HG03432 (cell line): ENCODE measurements around the gene TRPV5.

Experiments
- ATAC-seq: cut with Tn5 transposase; IDR thresholded peaks from one replicate; pipeline ENCODE4 v1.9.1; 2021; ENCODE audit warnings: mild to moderate bottlenecking, moderate library complexity; ENCODE audit not compliant: unreplicated experiment

Gene TRPV5

GRCh38 chr7:142941541-142941940 lies 8.0 kb upstream of the TRPV5 start:
- ATAC-seq = no peak

DNA sequence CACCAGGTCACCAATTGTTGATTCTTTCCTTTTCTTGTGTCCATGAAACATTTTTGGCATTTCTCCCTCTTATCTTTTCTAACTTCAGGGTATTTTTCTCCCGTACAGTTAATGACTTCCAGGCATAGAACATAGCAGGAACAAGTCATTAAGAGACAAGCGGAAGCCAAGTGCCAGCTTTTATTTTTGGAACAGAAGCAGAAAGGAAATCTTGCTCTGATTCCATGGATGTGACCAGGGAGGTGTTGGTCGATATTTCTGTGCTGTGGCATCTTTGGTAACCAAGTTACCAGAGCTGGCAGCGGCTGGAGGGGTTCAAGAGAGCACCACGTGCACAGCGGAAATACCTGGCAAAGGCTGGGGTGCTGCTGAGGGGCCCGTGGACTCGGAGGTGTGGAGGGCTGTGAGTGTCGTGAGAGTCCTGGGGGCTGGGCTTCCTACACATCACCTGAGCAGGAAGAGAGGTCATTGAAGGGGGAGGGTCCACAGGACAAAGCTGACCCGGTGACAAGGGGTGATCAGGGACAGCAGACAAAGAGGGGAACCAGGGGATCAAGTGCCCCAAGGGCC lies 7.5 kb upstream of the TRPV5 start:
- no peak for ATAC-seq

GRCh38 chr7:142939226-142939910 lies 5.8 kb upstream of the TRPV5 start, which contains the start of gene LLCFC1:
LLCFC1 (plus strand) TSS chr7:142939484; CDS start chr7:142939622, 138 bp downstream.
- peak; percentile 39 for ATAC-seq

DNA sequence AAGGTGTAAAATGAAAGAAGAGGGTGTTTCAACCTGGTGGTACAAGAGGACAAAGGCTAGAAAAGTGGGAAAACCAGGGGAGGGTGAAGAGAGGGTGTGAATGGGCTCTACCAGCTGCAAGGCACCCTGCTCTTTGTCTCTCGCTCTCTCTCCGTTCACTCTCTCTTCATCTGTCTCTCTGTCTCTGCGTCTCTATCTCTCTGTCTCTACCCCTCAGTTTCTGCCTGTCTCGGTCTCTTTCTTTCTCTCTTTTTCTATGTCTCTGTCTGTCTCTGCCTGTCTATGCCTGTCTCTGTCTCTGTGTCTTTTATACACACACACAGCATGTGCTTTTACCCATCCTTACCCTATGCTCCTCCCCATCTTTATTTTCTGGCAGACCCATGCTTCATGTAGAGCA lies 5.1 kb upstream of the TRPV5 start:
- ATAC-seq = no peak

GRCh38 chr7:142935941-142936565 lies 2.5 kb upstream of the TRPV5 start:
- no peak for ATAC-seq

- no peak for ATAC-seq
Observed at GRCh38 chr7:142934056-142934455, 510 bp upstream of the TRPV5 start.

- ATAC-seq = no peak
Observed at GRCh38 chr7:142933092-142933475, 462 bp downstream of the TRPV5 start.

- no peak for ATAC-seq
Observed at GRCh38 chr7:142932386-142933091, 1.0 kb downstream of the TRPV5 start.

DNA sequence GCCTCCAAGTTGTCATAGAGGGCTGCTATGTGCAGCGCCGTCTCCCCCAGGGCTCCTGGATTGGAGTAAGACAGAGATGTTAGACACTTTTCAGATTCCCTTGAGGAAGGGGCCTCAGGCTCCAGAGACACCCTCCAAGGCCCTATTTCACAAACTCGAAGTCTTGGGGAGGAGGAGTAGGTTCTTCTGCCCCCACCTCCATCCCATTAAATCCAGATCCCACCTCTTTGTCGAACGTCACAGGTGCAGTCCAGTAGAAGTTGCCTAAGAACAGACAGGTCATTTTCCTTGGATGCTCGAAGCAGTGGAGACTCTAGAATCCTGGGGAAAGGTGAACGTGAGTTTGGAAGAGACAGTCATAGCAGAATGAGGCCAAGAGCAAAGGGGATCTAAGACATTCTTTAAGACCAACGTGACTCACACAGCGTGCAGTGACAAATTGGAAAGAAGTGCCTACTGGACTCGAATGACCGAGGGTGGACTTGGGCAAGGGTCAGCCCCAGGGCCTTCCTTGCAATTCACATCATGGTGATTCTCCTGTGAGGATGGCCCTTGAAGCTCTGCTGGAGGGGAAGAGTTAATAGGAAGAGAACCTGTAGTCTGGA lies 3.3 kb downstream of the TRPV5 start:
- ATAC-seq = no peak

- no peak for ATAC-seq
Observed at GRCh38 chr7:142927949-142928348, 5.6 kb downstream of the TRPV5 start.

DNA sequence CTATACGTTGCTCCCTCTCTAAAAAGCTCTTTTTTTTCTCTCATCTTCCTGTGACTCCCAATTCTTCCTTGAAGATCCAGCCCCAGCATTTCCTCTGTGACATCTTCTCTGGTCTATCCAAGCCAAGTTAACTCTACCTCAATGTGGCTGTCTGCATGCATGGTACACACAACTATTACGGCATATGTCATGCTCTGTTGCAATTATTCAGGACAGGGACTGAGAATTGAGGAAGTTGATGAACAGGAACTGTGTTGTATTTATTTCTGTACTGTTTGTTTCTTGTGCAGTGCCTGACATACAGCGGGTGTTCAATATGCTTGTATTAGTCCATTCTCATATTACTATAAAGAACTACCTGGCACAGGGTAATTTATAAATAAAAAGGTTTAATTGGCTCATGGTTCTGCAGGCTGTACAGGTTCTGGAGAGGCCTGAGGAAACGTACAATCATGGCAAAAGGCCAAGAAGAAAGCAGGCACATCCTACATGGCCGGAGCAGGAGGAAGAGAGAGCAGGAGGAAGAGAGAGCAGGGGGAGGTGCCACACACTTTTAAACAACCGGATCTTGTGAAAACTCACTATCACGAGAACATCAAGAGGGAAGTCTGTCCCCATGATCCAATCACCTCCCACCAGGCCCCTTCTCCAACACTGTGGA lies 6.3 kb downstream of the TRPV5 start:
- ATAC-seq = no peak

- ATAC-seq = no peak
Observed at GRCh38 chr7:142925413-142925812, 8.1 kb downstream of the TRPV5 start.

GRCh38 chr7:142923391-142923790 lies 10.2 kb downstream of the TRPV5 start:
- ATAC-seq = no peak

GRCh38 chr7:142919656-142920055 lies 13.9 kb downstream of the TRPV5 start:
- no peak for ATAC-seq

- no peak for ATAC-seq
Observed at GRCh38 chr7:142918901-142919300, 14.6 kb downstream of the TRPV5 start.

GRCh38 chr7:142917447-142917846 lies 16.1 kb downstream of the TRPV5 start:
- no peak for ATAC-seq

DNA sequence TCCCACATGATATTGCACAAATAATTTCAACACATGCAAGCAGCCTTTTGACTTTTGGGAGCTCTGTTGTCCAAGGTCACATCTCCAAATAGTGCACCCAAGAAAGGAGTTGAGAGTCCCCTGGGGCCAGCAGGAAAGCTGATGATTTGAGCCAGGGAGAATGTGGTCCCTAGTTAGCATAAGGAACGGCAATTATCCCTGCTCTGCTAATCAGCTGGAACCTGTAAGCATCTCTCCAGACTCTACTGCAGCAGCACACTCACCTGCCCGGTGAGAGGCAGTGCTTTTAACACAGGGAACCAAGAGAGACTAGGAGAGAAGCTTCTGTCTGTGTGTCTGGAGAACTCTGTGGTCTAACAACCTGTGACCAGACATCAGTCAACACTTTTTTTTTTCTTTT lies 17.0 kb downstream of the TRPV5 start:
- no peak for ATAC-seq

DNA sequence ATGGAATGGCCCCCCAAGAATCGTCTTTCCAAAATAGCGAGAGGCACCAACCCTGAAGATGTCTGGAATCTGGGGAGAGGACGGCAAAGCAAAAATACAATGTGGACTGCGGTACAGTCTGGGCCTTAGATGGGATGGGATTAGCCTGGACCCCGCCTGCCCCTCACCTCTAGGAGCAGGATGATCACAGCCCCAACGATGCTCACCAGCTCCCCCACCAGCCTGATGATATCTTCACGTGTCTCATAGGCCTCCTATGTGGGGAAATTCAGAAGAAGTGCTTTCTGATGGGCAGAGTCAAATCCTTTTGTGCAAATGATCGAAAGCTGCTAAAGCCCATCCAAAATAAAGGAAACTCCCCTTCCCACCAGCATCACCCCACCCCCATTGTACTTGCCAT lies 18.2 kb downstream of the TRPV5 start:
- ATAC-seq = no peak

DNA sequence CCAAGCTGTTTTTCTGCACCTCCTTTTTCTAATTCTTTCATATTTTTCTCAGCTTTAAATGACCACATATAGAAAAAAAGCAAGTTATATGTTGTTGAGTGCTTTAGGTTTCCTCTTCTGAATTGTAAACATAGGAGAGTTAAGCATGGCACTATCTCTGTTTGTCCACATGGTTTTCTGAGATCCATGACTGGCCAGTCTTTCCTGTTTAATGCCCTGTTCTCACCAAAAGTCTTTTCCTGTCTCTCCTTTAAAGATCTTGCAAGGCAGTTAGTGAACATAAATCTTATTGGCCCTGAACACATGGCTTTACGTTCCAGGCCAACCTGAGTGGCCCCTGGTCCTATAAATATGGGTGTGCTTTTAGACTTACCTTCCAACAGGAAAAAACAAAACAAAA lies 19.4 kb downstream of the TRPV5 start:
- no peak for ATAC-seq

- ATAC-seq = no peak
Observed at GRCh38 chr7:142913566-142913965, 20.0 kb downstream of the TRPV5 start.

GRCh38 chr7:142913051-142913450 lies 20.5 kb downstream of the TRPV5 start:
- no peak for ATAC-seq
